Epithelial cell of esophagus (primary cell): ENCODE data around the gene AMER2.

ENCODE experiments used
- DNase-seq: peaks from one replicate; pipeline ENCODE4 v3.0.0; 2010; ENCODE audit warnings: low read depth
- H3K4me3 ChIP-seq: 2 replicates; pipeline ENCODE4 v1.5.1; 2011; ENCODE audit warnings: mild to moderate bottlenecking, low read length, control low read depth
- TF ChIP-seq, protein P1 (sequence below): IDR thresholded peaks from 2 replicates; pipeline ENCODE4 v1.5.1; 2011; ENCODE audit warnings: low read depth, mild to moderate bottlenecking, low read length, control low read depth, inconsistent platforms; ENCODE audit not compliant: insufficient read depth; ENCODE audit errors: missing control alignments

Gene AMER2

GRCh38 chr13:25196971-25197370, 24.9 kb upstream of the AMER2 start:
- no peak for DNase-seq
- H3K4me3 ChIP-seq, result no peak overlapping the region
- TF ChIP-seq, protein P1, sequence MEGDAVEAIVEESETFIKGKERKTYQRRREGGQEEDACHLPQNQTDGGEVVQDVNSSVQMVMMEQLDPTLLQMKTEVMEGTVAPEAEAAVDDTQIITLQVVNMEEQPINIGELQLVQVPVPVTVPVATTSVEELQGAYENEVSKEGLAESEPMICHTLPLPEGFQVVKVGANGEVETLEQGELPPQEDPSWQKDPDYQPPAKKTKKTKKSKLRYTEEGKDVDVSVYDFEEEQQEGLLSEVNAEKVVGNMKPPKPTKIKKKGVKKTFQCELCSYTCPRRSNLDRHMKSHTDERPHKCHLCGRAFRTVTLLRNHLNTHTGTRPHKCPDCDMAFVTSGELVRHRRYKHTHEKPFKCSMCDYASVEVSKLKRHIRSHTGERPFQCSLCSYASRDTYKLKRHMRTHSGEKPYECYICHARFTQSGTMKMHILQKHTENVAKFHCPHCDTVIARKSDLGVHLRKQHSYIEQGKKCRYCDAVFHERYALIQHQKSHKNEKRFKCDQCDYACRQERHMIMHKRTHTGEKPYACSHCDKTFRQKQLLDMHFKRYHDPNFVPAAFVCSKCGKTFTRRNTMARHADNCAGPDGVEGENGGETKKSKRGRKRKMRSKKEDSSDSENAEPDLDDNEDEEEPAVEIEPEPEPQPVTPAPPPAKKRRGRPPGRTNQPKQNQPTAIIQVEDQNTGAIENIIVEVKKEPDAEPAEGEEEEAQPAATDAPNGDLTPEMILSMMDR, result no peak

- TF ChIP-seq, protein P1, result no peak
- H3K4me3 ChIP-seq, result no peak overlapping the region
- no peak for DNase-seq
Measured at GRCh38 chr13:25192936-25193335, 20.8 kb upstream of the AMER2 start.

GRCh38 chr13:25192489-25192888, 20.4 kb upstream of the AMER2 start:
- TF ChIP-seq, protein P1, result no peak

GRCh38 chr13:25192052-25192451, 20.0 kb upstream of the AMER2 start:
- DNase-seq, result no peak
- H3K4me3 ChIP-seq, result no peak overlapping the region
- TF ChIP-seq, protein P1, result no peak

More at GRCh38 chr13:25192489-25192888, 20.4 kb upstream of the AMER2 start:
- DNase-seq, result no peak
- no peak overlapping the region for H3K4me3 ChIP-seq

- no peak for DNase-seq
- TF ChIP-seq, protein P1, result no peak
- no peak overlapping the region for H3K4me3 ChIP-seq
Measured at GRCh38 chr13:25190771-25191170, 18.7 kb upstream of the AMER2 start.

- no peak for DNase-seq
- TF ChIP-seq, protein P1, result no peak
- no peak overlapping the region for H3K4me3 ChIP-seq
Measured at GRCh38 chr13:25190256-25190655, 18.2 kb upstream of the AMER2 start.

DNA sequence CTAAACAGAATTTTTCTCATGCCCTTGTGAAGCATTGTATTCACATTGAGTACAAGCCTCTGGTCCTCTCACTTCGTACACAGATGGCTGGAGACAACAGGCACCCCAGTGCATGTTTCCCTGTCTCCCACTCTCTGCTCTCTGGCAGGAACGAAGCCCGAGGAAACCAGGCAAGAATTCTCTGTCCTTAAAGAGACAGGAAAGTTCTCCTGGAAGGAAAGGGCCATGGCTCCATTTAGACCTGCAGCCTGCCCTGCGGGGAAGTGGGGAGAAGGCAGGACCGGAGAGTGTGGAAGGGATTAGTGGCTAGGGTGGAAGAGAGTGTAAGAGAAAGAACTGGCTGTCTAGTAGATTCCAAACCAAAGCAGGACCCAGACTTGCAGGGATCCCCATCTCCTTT, 15.5 kb upstream of the AMER2 start:
- TF ChIP-seq, protein P1, result no peak
- DNase-seq, result no peak
- no peak overlapping the region for H3K4me3 ChIP-seq
